NCI-H774 (cell line): ENCODE measurements around the gene TIMM17A.
"Not testable (repeated sequence)": the region's sequence is repeated elsewhere in the genome, so short reads cannot be mapped to it uniquely, and the experiment has no call there.

Experiments used
- DNase-seq: peaks from one replicate; lab custom pipeline; 2025; lab: John Stamatoyannopoulos, UW

TIMM17A gene

GRCh38 chr1:201940316-201940715, 15.0 kb upstream of the TIMM17A start:
- DNase-seq: not testable (repeated sequence)

GRCh38 chr1:201941420-201942128, 13.7 kb upstream of the TIMM17A start:
- DNase-seq: no peak

GRCh38 chr1:201942129-201942495, 13.2 kb upstream of the TIMM17A start:
- no peak for DNase-seq

GRCh38 chr1:201944002-201944401, 11.3 kb upstream of the TIMM17A start:
- DNase-seq: no peak

GRCh38 chr1:201944639-201945038, 10.7 kb upstream of the TIMM17A start:
- no peak for DNase-seq

GRCh38 chr1:201945157-201945556, 10.1 kb upstream of the TIMM17A start:
- no peak for DNase-seq

DNA sequence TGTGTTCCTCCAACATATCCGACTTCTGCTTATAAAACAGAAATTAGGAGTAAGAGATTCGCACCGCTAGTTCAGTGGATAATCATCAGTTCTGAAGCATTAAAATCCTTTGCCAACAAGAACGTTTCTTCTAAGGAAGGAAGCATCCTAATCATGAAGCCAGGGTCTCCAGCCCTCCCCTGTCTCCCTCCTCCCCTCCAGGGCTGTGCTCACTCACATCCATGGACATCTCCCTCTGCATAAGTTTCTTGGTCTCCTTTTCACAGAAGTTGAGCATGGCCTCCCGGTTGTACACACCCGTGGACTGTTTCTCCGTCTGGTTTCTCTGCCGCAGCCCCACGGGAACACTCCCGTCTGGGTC, 9.5 kb upstream of the TIMM17A start:
- DNase-seq: no peak

DNA sequence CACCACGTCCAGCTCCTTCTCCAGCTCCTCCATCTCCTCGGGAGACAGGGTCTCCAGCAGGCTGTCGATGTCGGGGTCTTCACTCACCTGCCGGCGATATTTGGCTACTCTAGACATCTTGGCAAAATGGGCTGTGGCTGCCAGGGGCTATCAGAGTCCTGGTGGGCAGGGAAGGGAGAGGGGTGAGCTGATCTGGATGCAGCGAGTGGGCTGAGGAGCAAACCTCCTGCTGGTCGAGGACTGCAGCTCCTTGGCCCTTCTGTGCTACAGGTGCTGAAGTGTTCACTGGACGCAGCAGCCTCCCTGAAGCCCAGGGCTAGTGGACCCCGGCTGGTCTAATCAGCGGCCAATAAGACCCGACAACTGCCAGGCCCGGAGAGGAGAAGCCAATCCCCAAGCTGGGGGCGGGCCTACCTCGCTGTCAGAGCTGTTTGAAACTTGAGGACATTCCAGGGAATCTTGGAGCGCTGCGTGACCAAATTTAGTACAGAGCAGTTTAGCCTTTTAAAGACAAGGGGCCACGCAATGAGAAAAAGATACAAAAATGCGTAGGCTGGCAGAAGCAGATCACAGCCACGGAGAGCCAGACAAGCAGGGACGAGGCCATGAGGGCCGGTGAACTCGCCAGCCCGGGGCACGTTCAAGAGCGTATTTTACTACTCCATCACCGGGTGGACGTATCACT, 8.9 kb upstream of the TIMM17A start, which contains the start of gene LMOD1:
LMOD1 (minus strand) TSS at position 325 of the 685 bp plus-strand sequence; CDS start at position 117, 208 bp downstream.
- peak; percentile 38 for DNase-seq

DNA sequence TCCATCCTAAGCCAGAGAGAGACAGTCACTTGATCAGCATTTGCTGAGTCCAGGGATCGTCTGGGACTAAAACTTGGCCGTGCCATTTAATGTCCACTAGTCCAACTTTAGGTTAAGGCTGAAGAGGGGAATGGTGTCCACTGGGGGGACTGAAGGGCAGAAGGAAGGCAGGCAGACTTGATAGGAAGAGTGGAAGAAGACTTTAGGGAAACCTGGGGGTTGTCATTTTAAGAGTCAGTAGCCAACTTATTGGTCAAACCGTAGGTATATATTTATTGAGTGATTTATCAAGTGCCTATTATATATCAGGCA, 7.7 kb upstream of the TIMM17A start:
- DNase-seq: no peak

DNA sequence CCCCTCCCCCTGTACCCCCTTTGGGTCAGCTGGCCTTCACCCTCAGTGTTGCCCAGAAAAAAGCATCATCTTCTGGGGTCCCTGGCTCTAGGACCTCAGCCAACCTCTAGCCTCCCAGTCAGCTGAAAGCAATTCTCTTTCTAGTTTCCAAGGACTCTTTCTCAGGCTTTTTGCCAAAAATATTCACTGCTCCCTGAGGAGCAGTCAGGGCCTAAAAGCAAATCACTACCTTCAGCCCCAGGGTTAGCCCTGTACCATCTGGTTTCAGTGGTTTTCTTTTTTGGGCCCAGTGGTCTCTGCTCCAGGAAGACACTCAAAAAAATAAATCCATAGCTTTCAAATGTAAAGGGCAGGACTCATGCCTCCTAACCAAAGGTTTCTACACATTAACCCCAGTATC, 5.8 kb upstream of the TIMM17A start:
- DNase-seq: no peak

- no peak for DNase-seq
Measured at GRCh38 chr1:201954263-201955008, 867 bp upstream of the TIMM17A start.

GRCh38 chr1:201955729-201956143, 433 bp downstream of the TIMM17A start:
- no peak for DNase-seq

- no peak for DNase-seq
Measured at GRCh38 chr1:201958348-201958747, 3.0 kb downstream of the TIMM17A start.

- not testable (repeated sequence) for DNase-seq
Measured at GRCh38 chr1:201962382-201962781, 7.1 kb downstream of the TIMM17A start.

- no peak for DNase-seq
Measured at GRCh38 chr1:201964261-201964660, 9.0 kb downstream of the TIMM17A start.

DNA sequence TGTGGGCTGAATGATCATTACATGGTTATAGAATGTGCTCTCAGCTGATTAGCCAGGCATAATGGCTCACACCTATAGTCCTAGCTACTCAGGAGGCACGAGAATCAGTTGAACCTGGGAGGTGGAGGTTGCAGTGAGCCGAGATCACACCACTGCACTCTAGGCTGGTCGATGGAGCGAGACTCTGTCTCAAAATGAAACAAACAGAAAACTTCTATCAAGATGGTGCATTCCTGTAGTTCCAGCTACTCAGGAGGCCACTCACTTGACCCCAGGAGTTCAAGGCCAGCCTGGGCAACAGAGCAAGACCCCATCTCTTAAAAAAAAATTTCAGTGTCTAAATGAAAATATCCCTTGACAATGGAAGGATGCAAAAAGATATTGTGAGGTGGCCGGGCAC, 10.9 kb downstream of the TIMM17A start:
- DNase-seq: no peak

- no peak for DNase-seq
Measured at GRCh38 chr1:201968202-201968925, 13.1 kb downstream of the TIMM17A start.

DNA sequence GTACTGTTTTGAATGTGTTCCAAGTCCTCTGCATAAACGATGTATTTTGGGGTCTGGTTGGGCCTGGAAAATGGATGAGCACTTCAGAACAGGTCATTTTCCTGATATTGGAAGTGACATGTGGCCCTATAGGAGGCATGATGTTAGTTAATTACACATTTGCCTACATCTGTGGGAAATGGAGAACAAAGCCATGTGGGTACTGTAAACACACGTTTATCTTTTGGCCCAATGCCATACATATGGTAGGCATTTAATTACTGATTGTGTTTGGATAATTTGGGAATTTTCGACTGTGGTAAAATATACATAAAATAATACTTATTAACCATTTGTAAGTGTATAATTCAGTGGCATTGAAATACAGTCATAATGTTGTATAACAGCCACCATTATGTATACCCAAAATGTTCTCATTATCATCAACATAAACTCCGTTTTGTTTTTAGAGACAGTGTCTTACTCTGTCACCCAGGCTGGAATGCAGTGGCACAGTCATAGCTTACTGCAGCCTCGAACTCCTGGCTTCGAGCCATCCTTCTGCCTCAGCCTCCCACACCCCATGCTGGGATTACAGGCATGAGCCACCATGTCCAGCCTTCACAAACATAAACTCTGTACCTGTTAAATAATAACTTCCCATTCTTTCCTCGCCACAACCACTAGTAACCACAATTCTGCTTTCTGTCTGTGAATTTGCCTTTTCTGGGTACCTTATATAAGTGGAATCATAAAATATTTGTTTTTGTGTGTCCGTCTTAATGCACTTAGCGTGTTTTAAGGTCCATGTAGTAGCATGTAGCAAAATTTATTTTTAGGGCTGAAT, 15.2 kb downstream of the TIMM17A start:
- no peak for DNase-seq

- DNase-seq: no peak
Measured at GRCh38 chr1:201982082-201982622, 26.8 kb downstream of the TIMM17A start.

GRCh38 chr1:201982623-201983379, 27.5 kb downstream of the TIMM17A start, which contains the start of gene RNPEP:
Gene RNPEP, plus strand, starts transcription at chr1:201982648. Its CDS starts 19 bp downstream, at chr1:201982667.
- DNase-seq: peak; percentile 69
